ENCODE measurements around the gene STRN. TPM values are rescaled to one million over a fixed set of nuclear protein-coding genes. Genes with fewer than 3 reads are reported as not detected.

The STRN gene, protein sequence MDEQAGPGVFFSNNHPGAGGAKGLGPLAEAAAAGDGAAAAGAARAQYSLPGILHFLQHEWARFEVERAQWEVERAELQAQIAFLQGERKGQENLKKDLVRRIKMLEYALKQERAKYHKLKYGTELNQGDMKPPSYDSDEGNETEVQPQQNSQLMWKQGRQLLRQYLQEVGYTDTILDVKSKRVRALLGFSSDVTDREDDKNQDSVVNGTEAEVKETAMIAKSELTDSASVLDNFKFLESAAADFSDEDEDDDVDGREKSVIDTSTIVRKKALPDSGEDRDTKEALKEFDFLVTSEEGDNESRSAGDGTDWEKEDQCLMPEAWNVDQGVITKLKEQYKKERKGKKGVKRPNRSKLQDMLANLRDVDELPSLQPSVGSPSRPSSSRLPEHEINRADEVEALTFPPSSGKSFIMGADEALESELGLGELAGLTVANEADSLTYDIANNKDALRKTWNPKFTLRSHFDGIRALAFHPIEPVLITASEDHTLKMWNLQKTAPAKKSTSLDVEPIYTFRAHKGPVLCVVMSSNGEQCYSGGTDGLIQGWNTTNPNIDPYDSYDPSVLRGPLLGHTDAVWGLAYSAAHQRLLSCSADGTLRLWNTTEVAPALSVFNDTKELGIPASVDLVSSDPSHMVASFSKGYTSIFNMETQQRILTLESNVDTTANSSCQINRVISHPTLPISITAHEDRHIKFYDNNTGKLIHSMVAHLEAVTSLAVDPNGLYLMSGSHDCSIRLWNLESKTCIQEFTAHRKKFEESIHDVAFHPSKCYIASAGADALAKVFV
- 23.2 and 30.6 TPM in 2 replicates for total RNA-seq

DNA sequence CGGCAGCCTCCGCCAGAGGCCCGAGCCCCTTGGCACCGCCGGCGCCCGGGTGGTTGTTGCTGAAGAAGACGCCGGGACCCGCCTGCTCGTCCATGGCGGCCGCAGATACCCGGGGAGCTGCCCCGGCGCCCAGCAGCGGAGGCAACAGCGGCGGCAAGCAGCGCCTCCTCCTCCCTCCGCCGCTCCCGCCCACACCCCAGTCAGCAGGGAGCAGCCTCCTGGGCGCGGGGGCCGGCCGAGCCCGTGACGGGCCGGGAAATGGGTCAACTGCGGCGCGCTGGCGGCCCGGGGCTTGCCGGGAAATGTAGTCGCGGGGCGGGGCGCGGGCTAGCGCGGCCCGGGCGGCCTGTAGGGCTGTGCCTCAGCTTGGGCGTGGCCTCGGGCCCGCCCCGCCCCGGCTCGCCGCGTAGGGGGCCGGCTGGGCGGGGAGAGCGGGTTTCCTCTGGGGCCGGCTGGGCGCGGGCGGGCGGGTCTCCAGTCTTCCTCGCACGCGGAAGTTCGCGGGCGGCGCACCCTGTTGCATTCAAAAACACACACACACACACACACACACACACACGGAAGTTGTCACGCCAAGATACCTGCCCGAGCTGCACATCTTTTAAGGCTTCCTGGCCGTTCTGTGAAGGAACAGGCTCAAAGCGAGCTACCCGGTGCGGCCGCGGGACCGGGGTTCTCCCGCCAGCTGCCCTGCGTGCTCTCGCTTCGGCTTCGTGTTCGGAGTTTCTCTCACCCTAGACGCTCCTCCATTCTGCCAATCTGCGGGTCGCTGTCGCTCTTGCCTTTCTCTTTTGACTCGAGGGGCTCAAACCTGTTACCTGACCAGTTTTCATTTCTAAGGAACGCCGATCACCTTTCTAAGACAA is at the start of gene STRN:
TSS of gene STRN (minus strand) at position 167 of the 866 bp plus-strand sequence. CDS start at position 94, 73 bp downstream.

Small RNA genes within 50 kb of the gene (small RNA-seq; reads per million reads assigned to genes)
- not detected for gene RNU6-577P

Other genes with a start within 250 kb of the STRN start
- gene HEATR5B, start 117.8 kb upstream of the STRN start, total RNA-seq = 28.4 and 33.3 TPM in 2 replicates
- gene GPATCH11, start 118.0 kb upstream of the STRN start, total RNA-seq = 6.2 and 9.4 TPM in 2 replicates
- 24.5 and 37.8 TPM in 2 replicates for gene EIF2AK2, start 190.4 kb upstream of the STRN start, total RNA-seq
- gene SULT6B1, start 222.1 kb upstream of the STRN start, total RNA-seq = not detected in 2 replicates
- gene CEBPZOS, start 230.0 kb upstream of the STRN start, total RNA-seq = 15.4 and 15.9 TPM in 2 replicates